ENCODE data around the gene ABCA9. TPM values are rescaled to one million over a fixed set of nuclear protein-coding genes. Genes with fewer than 3 reads are reported as not detected.

Gene ABCA9
- total RNA-seq, 1 experiment from 2014 or later, result not detected

DNA sequence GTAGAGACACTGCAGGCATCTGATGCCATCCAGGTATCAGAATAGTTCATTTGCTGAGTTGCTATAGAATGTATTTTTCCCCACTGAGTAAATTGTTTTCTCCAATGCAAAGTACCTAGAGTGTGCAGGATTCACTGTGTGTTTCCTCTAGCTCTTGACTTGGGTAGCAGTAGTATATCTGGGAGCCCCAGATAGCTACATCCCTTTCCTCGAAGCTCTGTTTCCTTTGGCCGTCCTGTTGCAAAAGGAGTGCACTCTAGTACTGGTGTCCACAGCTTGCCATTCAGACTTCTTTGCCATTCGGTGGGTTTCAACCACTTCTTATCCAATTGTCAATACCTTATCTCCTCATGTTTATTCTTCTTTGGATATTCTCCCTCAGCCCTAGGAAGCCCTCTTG lies 118.3 kb downstream of the ABCA9 start:
- H3K79me2 ChIP-seq (ENCODE audit: low read length), result no peaks in the 10 kb centered on the region
- DNase-seq (no peak), ATAC-seq (no peak)
- POLR2A ChIA-PET (ENCODE audit: unreplicated experiment), result no interaction called here
- no peaks in the 10 kb centered on the region for H4K20me1 ChIP-seq (ENCODE audit: low read length)
- no peak overlapping the region for H3K4me3 ChIP-seq (ENCODE audit: low read length)
- no peaks in the 10 kb centered on the region for H3K9me3 ChIP-seq (ENCODE audit: low read length)
- H3K27me3 ChIP-seq (ENCODE audit: low read length), result peaks cover 43% of the 10 kb centered on the region
- no peak overlapping the region for H3K9ac ChIP-seq (ENCODE audit: low read length)
- H3K9me2 ChIP-seq (replicated peaks; ENCODE audit: low read length), result no peaks in the 10 kb centered on the region
- no peak overlapping the region for H2AFZ ChIP-seq (ENCODE audit: low read length)
- H3K27ac ChIP-seq (ENCODE audit: low read length), result no peak overlapping the region
- TF ChIP-seq EZH2 (IDR thresholded peaks at IDR 0.05; ENCODE audit: low read length, unreplicated experiment) (no peak), EZH2phosphoT487 (IDR thresholded peaks at IDR 0.05; ENCODE audit: borderline replicate concordance, low read length) (no peak)
- TF ChIP-seq, protein P1, sequence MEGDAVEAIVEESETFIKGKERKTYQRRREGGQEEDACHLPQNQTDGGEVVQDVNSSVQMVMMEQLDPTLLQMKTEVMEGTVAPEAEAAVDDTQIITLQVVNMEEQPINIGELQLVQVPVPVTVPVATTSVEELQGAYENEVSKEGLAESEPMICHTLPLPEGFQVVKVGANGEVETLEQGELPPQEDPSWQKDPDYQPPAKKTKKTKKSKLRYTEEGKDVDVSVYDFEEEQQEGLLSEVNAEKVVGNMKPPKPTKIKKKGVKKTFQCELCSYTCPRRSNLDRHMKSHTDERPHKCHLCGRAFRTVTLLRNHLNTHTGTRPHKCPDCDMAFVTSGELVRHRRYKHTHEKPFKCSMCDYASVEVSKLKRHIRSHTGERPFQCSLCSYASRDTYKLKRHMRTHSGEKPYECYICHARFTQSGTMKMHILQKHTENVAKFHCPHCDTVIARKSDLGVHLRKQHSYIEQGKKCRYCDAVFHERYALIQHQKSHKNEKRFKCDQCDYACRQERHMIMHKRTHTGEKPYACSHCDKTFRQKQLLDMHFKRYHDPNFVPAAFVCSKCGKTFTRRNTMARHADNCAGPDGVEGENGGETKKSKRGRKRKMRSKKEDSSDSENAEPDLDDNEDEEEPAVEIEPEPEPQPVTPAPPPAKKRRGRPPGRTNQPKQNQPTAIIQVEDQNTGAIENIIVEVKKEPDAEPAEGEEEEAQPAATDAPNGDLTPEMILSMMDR (conservative IDR thresholded peaks at IDR 0.05; ENCODE audit: low read depth, low read length), result no peak
- H3K36me3 ChIP-seq (ENCODE audit: low read depth, low read length), result no peaks in the 10 kb centered on the region
- H3F3A ChIP-seq (ENCODE audit: low read length, unreplicated experiment), result no peaks in the 10 kb centered on the region
- CTCF ChIA-PET, result no interaction called here
- H3K4me2 ChIP-seq (ENCODE audit: low read length), result no peak overlapping the region
- BruUV-seq (replicated peaks), result no TSS peak
- H3K4me1 ChIP-seq (ENCODE audit: insufficient read depth, low read length), result no peaks in the 10 kb centered on the region
- intact Hi-C loops (cut with micrococcal nuclease), result no loop called here

DNA sequence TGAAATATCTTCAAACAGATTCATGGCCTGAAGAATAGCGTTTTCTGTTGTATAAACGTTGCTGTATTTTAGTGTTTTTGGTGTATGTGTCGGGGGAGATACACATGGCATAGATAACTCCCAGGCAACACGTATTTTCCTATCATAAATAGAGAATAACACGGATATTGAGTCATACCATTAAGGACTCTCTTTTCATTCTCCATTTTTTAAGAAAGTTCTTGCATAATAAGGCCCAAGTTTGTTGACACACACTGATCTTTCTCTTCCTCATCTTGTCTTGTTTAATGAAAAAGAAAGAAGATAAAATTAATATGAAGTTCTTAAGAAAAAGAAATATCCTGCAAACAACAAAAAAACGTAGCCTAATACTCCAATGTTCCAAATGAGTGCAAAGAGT lies 119.0 kb downstream of the ABCA9 start:
- no peak for TF ChIP-seq EZH2 (IDR thresholded peaks at IDR 0.05; ENCODE audit: low read length, unreplicated experiment)
- TF ChIP-seq, protein P1 (conservative IDR thresholded peaks at IDR 0.05; ENCODE audit: low read depth, low read length), result no peak
- TF ChIP-seq EZH2phosphoT487 (IDR thresholded peaks at IDR 0.05; ENCODE audit: borderline replicate concordance, low read length), result no peak
- no peak overlapping the region for H3K9ac ChIP-seq (ENCODE audit: low read length)
- H3K4me1 ChIP-seq (ENCODE audit: insufficient read depth, low read length), result no peaks in the 10 kb centered on the region
- H3K4me2 ChIP-seq (ENCODE audit: low read length), result no peak overlapping the region
- H2AFZ ChIP-seq (ENCODE audit: low read length), result no peak overlapping the region
- BruUV-seq (replicated peaks), result no TSS peak
- no peak overlapping the region for H3K4me3 ChIP-seq (ENCODE audit: low read length)
- no peaks in the 10 kb centered on the region for H3K36me3 ChIP-seq (ENCODE audit: low read depth, low read length)
- H3K9me3 ChIP-seq (ENCODE audit: low read length), result no peaks in the 10 kb centered on the region
- H3K9me2 ChIP-seq (replicated peaks; ENCODE audit: low read length), result no peaks in the 10 kb centered on the region
- no peaks in the 10 kb centered on the region for H3K79me2 ChIP-seq (ENCODE audit: low read length)
- ChIA-PET POLR2A (ENCODE audit: unreplicated experiment) (no interaction called here), CTCF (no interaction called here)
- intact Hi-C loops (cut with micrococcal nuclease), result no loop called here
- ATAC-seq, result no peak
- H3K27ac ChIP-seq (ENCODE audit: low read length), result no peak overlapping the region
- H4K20me1 ChIP-seq (ENCODE audit: low read length), result no peaks in the 10 kb centered on the region
- DNase-seq, result no peak
- peaks cover 43% of the 10 kb centered on the region for H3K27me3 ChIP-seq (ENCODE audit: low read length)
- H3F3A ChIP-seq (ENCODE audit: low read length, unreplicated experiment), result no peaks in the 10 kb centered on the region

DNA sequence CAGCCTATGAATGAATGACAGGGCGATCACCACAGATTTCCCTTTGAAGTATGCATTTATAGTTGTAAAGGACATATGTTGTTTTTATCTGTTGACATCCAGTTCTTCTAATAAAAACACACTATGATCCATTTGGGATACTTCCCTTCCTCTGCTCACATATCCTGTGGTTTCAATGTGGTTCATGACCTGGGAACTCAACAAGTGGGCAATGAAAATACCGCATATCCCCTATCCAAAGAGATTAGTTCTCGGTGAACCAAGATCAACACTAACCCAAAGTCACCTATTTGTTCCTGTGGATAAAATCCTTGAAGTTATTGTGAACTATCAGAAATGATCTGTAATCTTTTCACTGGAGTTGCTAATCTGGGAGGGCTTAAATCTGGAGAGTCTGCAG lies 121.5 kb downstream of the ABCA9 start:
- H3K79me2 ChIP-seq (ENCODE audit: low read length), result no peaks in the 10 kb centered on the region
- no peak overlapping the region for H3K4me3 ChIP-seq (ENCODE audit: low read length)
- no peaks in the 10 kb centered on the region for H3F3A ChIP-seq (ENCODE audit: low read length, unreplicated experiment)
- no peaks in the 10 kb centered on the region for H3K9me3 ChIP-seq (ENCODE audit: low read length)
- H4K20me1 ChIP-seq (ENCODE audit: low read length), result no peaks in the 10 kb centered on the region
- ChIA-PET CTCF (no interaction called here), POLR2A (ENCODE audit: unreplicated experiment) (no interaction called here)
- ATAC-seq (no peak), DNase-seq (no peak)
- H3K9me2 ChIP-seq (replicated peaks; ENCODE audit: low read length), result no peaks in the 10 kb centered on the region
- H2AFZ ChIP-seq (ENCODE audit: low read length), result no peak overlapping the region
- intact Hi-C loops (cut with micrococcal nuclease), result no loop called here
- no peak overlapping the region for H3K27ac ChIP-seq (ENCODE audit: low read length)
- no peaks in the 10 kb centered on the region for H3K36me3 ChIP-seq (ENCODE audit: low read depth, low read length)
- no TSS peak for BruUV-seq (replicated peaks)
- H3K9ac ChIP-seq (ENCODE audit: low read length), result no peak overlapping the region
- H3K27me3 ChIP-seq (ENCODE audit: low read length), result peaks cover 45% of the 10 kb centered on the region
- H3K4me2 ChIP-seq (ENCODE audit: low read length), result no peak overlapping the region
- TF ChIP-seq, protein P1 (conservative IDR thresholded peaks at IDR 0.05; ENCODE audit: low read depth, low read length), result no peak
- TF ChIP-seq EZH2phosphoT487 (IDR thresholded peaks at IDR 0.05; ENCODE audit: borderline replicate concordance, low read length), result no peak
- no peaks in the 10 kb centered on the region for H3K4me1 ChIP-seq (ENCODE audit: insufficient read depth, low read length)

Data from PC-3 (cell line).